Measurements from ENCODE around the gene HNF1B.
"Not testable (repeated sequence)": the region's sequence is repeated elsewhere in the genome, so short reads cannot be mapped to it uniquely, and the experiment has no call there.

HNF1B gene

GRCh38 chr17:37691807-37692206, 53.1 kb downstream of the HNF1B start:
- TF ChIP-seq, protein P1, sequence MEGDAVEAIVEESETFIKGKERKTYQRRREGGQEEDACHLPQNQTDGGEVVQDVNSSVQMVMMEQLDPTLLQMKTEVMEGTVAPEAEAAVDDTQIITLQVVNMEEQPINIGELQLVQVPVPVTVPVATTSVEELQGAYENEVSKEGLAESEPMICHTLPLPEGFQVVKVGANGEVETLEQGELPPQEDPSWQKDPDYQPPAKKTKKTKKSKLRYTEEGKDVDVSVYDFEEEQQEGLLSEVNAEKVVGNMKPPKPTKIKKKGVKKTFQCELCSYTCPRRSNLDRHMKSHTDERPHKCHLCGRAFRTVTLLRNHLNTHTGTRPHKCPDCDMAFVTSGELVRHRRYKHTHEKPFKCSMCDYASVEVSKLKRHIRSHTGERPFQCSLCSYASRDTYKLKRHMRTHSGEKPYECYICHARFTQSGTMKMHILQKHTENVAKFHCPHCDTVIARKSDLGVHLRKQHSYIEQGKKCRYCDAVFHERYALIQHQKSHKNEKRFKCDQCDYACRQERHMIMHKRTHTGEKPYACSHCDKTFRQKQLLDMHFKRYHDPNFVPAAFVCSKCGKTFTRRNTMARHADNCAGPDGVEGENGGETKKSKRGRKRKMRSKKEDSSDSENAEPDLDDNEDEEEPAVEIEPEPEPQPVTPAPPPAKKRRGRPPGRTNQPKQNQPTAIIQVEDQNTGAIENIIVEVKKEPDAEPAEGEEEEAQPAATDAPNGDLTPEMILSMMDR (IDR thresholded peaks at IDR 0.05; ENCODE audit: borderline replicate concordance, control extremely low read depth, extremely low read depth, insufficient read depth, missing control alignments), result no peak
- in situ Hi-C loops (cut with MboI; ENCODE audit: low sequenced_read_pairs, unreplicated experiment), result no loop called here
- DNase-seq (ENCODE audit: low spot score), result no peak

DNA sequence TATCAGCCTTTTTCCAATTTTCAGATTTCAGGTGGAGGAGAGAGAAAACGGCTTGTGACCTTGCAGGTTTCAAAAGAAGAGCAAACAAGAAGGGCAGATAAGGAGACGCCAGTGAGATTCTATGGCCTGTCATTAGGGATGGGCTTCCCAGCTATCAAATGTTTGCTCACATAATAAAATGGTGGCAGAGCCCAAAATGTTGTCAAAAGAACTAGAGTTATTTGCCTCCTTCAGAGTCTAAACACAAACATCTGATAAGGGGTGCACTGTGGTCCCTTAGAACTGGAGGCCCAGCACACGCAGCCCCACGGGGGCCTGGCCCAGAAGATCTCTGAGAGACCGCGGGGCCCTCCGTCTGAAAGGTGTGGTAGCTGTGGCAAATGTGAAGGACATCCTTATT, 55.5 kb downstream of the HNF1B start:
- TF ChIP-seq, protein P1 (IDR thresholded peaks at IDR 0.05; ENCODE audit: borderline replicate concordance, control extremely low read depth, extremely low read depth, insufficient read depth, missing control alignments), result no peak
- DNase-seq (ENCODE audit: low spot score), result no peak
- in situ Hi-C loops (cut with MboI; ENCODE audit: low sequenced_read_pairs, unreplicated experiment), result no loop called here

- no peak for DNase-seq (ENCODE audit: low spot score)
- TF ChIP-seq, protein P1 (IDR thresholded peaks at IDR 0.05; ENCODE audit: borderline replicate concordance, control extremely low read depth, extremely low read depth, insufficient read depth, missing control alignments), result no peak
- in situ Hi-C loops (cut with MboI; ENCODE audit: low sequenced_read_pairs, unreplicated experiment), result no loop called here
These were observed 61.3 kb downstream of the HNF1B start for GRCh38 chr17:37683454-37683984.

GRCh38 chr17:37682007-37682406, 62.9 kb downstream of the HNF1B start:
- no peak for DNase-seq (ENCODE audit: low spot score)
- in situ Hi-C loops (cut with MboI; ENCODE audit: low sequenced_read_pairs, unreplicated experiment), result no loop called here
- TF ChIP-seq, protein P1 (IDR thresholded peaks at IDR 0.05; ENCODE audit: borderline replicate concordance, control extremely low read depth, extremely low read depth, insufficient read depth, missing control alignments), result no peak

DNA sequence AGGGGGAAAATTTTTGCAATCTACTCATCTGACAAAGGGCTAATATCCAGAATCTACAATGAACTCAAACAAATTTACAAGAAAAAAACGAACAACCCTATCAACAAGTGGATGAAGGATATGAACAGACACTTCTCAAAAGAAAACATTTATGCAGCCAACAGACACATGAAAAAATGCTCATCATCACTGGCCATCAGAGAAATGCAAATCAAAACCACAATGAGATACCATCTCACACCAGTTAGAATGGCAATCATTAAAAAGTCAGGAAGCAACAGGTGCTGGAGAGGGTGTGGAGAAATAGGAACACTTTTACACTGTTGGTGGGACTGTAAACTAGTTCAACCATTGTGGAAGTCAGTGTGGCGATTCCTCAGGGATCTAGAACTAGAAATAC, 64.9 kb downstream of the HNF1B start:
- in situ Hi-C loops (cut with MboI; ENCODE audit: low sequenced_read_pairs, unreplicated experiment); DNase-seq (ENCODE audit: low spot score): not testable (repeated sequence)

DNA sequence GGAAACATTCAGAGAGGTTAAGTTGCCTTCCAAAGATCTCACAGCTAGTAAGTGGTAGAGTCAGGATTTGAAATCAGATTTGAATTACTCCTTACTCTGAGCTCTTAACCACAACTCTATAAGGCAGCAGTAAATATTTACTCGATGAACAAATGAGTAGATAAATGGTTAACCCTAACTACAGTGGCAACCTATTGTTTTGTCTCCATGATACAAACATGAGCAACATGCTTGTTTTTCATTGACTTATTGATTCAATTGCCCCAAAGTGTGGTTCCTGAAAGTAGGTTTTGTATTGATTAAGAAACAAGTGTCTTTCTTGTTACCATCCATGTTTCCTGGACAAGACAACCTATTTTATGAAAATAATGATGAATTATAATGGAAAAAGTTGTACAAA, 66.8 kb downstream of the HNF1B start:
- DNase-seq (ENCODE audit: low spot score), result no peak
- TF ChIP-seq, protein P1 (IDR thresholded peaks at IDR 0.05; ENCODE audit: borderline replicate concordance, control extremely low read depth, extremely low read depth, insufficient read depth, missing control alignments), result no peak
- in situ Hi-C loops (cut with MboI; ENCODE audit: low sequenced_read_pairs, unreplicated experiment), result no loop called here

- DNase-seq (ENCODE audit: low spot score), result no peak
- TF ChIP-seq, protein P1 (IDR thresholded peaks at IDR 0.05; ENCODE audit: borderline replicate concordance, control extremely low read depth, extremely low read depth, insufficient read depth, missing control alignments), result no peak
- in situ Hi-C loops (cut with MboI; ENCODE audit: low sequenced_read_pairs, unreplicated experiment), result no loop called here
These were observed 67.8 kb downstream of the HNF1B start for GRCh38 chr17:37677021-37677420.
